HG03039 (cell line): Measurements from ENCODE around the gene RGL3.
A peak's percentile ranks its signal among the peaks of the same experiment; 100 is the strongest.
"Not testable (repeated sequence)": the region's sequence is repeated elsewhere in the genome, so short reads cannot be mapped to it uniquely, and the experiment has no call there.

Source experiments
- ATAC-seq: cut with Tn5 transposase; IDR thresholded peaks from one replicate; pipeline ENCODE4 v1.9.1; 2021; ENCODE audit warnings: mild to moderate bottlenecking, moderate library complexity; ENCODE audit not compliant: unreplicated experiment

RGL3 gene

DNA sequence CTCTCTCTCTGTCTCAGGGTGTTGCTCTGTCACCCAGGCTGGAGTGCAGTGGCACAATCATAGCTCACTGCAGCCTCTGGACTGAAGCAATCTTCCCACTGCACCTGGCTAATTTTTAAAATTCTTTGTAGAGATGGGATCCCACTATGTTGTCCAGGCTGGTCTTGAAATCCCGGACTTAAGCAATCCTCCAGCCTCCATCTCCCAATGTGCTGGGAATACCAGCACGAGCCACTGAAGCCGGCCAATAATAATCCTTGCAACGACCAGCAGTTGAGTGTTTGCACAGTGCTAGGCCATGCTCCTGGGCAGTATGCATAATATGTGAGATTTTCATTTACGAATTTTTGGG lies 34.4 kb downstream of the RGL3 start:
- ATAC-seq: no peak

DNA sequence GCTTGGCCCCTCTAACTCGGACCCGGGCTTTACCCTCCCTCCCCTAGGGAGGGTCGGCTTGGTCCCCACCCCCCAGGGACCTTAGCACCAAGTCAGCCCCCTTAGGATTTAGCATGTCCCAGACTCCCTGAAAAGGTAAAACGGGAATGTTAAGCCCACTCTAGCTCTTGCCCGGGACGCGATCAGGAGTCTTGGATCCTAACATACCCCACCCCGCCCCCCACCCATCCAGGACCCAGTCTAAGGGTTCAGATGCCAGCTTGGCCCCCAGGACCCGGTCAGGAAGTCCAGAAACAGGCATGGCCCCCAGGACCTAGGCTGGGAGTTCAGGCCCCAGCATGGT lies 35.4 kb downstream of the RGL3 start:
- no peak for ATAC-seq

DNA sequence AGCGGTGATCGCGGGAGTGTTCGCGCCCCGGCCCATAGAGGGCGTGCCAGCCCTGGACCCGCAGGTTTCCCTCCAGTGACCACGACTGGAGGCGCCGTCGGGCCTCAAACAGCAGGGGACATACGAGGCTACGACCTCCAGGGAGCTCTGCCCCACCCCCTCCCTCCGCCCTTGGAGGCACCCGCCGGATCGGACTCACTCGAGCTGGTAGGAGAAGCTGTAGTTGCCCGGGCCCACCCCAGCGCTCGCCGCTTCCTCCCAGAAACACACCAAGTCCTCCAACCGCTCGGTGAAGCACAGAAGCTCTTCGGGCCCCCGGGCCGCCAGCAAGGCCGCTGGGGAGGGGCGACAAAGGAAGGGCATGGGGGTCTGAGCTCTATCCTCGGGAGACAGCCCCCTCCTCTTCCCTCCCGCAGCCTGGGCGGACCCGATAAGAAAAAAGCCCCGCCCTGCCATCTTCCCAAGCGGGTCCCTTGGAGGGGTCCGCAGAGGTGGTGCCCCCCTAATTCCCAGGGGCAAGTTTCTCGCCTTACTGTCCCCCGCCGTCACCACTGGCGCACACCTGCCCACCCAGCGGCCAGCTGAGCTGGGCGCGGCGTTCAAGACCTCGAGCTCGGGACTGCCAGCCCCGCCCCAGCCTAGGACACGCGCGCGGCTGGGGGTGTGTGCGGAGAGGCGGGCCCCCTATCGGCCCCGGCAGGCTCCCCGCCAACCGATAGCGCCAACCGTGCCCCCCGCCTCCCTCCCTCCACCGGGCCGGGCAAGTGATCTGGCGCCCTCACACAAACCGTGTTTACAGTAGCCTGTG lies 36.0 kb downstream of the RGL3 start:
- no peak for ATAC-seq

DNA sequence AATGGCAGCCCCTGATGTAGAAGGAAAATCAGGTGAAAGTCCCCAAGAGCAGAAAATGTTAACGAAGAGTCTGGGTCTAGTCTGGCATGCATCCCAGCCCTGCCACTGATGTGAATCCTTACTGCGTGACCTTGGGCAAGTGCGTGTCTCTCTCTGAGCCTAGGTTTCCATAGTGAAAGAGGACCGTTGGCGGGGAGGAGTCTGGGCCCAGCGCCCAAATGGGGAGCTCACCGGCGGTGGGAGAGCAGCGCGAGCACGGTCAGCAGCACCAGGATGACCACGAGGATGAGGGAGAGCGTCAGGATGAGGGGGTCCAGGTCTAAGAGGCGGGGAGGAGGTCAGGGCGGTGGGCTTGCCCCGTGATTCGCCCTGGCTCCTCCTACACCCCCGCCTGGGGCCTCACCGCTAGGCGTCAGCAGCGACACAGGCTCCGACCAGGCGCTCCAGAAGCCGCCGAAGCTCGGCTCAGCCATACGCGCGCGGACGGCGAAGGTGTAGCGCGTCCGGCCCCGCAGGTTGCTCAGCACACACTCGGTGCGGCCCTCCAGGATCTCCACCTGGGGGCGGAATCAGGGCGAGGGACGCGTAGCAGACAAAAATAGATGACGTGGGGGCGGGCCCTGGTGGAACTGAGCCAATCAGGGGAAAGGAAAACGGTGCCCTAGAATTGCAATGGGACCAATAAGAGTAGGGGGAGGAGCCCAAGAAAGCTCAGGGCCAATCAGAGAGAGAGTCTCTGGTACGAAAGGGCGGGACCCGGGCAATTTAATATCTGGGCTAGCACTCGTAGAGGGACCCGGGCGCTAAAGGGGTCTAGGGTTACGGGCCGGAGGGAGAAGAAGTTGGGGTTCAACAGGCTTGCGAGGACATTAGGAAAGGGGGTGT lies 38.2 kb downstream of the RGL3 start:
- peak; percentile 62 for ATAC-seq

DNA sequence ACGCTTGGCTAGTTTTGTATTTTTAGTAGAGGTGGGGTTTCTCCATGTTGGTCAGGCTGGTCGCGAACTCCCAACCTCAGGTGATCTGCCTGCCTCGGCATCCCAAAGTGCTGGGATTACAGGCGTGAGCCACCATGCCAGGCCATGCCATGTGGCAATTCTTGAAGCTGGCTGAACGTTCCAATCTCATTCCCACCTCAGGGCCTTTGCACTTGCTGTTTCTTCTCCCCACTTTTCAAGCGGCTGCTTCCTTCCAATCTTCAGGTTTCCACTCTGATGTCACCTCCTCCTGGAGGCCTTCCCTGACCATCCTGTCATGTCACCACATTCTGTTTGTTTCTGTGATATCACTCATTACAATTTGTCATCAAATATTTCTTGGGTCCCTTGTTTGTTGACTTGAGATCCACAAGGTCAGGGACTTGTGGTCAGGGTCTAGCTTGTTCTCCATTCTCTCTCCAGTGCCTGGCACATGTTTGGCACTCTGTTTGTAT lies 39.2 kb downstream of the RGL3 start:
- no peak for ATAC-seq

DNA sequence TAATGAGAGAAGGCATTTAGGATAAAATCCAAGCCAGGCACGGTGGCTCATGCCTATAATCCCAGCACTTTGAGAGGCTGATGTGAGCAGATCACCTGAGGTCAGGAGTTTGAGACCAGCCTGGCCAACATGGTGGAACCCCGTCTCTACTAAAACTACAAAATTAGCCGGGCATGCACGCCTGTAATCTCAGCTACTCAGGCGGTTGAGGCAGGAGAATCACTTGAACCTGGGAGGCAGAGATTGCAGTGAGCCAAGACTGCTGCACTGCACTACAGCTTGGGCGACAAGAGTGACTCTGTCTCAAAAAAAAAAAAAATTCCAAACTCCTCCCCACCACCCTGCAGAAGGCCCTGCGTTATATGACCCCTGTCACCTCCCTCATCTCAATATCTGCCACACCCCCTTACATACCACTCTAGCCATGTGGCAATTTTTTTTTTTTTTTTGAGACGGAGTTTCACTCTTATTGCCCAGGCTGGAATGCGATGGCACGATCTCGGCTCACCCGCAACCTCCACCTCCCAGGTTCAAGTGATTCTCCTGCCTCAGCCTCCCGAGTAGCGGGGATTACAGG lies 39.8 kb downstream of the RGL3 start:
- not testable (repeated sequence) for ATAC-seq

DNA sequence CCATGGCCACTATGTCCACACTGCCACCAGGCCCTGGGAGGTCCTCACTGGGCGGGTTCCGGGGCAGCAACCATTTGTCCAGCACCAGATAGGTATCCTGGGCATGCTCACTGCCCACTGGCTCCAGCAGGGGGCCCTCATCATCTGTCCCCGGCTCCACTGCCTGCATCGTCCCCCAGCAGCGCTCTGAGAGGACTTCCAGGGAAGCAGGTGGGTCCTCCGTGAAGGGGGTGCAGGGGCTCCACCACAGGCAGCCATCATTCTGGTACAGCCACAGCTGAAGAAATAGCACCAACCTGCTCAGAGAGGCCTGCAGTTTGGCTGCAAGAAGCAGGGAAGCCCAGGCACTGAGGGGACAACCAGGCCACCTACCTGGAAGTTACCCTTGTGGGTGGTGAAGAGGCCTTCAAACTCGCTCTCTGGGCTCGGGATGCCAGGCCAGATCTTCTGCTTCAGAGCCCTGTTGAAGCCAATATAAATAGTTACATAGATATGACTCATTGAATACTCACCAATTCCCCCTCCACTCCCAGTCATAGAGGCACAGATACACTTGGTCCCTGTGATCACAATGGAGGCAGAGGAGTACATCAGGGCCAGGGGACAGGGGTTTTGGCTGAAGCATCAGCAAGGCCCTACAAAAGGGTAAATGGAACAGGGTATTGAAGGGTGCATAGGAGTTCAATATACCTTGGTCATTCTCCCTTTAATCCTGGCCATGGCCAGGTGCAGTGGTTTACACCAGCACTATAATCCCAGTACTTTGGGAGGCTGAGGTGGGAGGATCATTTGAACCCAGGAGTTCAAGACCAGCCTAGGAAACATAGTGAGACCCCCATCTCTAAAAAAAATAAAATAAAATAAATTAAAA lies 40.6 kb downstream of the RGL3 start:
- no peak for ATAC-seq

DNA sequence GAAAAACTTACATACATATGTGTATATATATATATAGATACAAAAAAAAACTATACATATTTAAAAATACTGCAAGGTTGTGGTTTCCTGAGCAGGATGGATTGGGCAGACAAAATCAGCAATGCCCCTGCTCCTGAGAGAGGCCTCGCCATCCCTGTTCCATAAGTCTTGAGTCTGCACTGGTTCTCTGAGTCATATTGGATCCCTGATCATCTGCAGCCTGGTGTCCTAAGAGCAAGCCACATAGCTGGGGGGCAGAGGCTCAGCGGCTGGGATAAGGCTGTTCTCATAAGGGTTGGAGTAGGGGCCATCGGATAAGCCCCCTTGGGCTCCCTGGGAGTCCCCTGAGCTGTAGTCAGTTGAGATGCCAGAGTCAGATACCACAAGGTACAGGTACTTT lies 41.4 kb downstream of the RGL3 start:
- ATAC-seq: no peak

DNA sequence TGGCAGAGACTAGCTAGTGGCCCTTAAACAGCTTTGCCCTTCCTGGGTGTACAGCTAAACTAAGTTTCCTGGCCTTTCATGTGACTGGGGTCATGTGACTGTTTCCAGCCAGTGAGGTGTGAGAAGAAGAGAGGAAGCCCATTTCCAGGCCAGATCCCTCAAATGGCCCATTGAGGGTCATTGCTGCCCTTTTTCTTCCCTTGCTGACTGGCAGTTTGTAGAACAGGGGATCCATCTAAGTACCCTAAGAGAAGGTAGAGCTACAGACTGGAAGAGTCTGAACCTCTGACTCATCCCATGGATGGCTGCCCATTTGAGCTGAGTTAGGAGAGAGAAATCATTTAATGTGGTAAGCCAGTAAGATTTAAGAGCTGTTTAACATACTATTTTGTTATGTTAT lies 41.9 kb downstream of the RGL3 start:
- ATAC-seq: no peak

DNA sequence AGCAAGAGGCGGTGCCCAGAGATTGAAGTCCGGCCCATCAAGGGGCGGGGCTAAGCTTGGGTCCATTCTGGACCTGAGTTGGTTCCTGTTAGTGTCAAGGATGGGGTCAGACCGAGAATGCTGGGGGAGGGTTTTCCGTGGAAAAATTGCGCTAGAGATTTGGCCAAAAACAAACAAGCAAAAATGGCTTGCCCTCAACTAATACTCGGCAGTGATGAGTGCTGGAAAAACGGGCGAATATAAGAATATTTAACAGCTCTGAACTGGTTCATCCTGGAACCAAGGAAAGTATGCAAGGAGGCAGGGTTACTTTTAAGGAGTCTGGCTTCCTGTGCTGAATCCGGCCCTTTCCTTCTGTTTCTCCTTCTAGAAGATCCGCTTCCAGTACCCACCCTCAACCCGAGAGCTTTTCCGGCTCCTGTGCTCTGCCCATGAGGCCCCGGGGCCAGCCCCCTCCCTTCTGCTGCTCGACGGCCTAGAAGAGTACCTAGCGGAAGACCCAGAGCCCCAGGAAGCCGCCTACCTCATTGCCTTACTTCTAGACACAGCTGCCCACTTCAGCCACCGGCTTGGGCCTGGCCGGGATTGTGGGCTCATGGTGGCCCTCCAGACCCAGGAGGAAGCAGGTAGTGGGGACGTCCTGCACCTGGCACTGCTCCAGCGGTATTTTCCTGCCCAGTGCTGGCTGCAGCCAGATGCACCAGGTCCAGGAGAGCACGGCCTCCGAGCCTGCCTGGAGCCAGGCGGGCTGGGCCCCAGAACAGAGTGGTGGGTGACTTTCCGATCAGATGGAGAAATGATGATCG lies 43.8 kb downstream of the RGL3 start:
- ATAC-seq: no peak

DNA sequence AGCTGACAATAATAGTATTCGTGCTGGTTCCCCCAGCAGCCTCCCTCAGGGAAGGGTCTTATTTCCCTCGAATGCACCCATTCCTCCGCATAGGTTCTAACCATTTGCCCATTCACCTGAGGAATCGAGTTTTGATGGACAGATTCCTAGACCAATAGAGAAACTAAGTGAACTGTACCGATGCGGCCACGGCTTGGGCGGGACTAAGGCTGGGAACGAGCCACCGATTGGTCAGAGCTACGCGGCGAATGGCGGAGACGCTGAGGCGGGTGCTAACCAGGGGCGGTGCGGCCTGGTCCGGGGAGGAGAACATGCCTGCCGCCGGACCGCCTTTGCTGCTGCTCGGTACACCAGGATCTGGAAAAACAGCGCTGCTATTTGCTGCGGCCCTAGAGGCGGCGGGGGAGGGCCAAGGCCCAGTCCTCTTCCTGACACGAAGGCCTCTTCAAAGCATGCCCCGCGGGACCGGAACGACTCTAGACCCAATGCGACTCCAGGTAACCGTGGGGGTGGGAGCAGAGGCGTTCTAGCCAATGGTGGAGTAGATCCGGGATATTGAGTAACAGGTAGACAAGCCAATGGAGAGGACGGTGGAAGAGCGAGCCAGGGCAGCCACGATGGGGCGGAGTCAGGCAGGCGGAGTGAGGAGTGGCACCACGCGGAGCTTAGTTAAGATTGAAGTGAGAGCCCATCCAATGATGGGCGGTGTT lies 44.5 kb downstream of the RGL3 start, which contains the start of gene SWSAP1:
Gene SWSAP1 (plus strand): TSS at position 234 of the 710 bp plus-strand sequence. CDS start 15 bp downstream, at position 249.
- ATAC-seq: peak; percentile 88

DNA sequence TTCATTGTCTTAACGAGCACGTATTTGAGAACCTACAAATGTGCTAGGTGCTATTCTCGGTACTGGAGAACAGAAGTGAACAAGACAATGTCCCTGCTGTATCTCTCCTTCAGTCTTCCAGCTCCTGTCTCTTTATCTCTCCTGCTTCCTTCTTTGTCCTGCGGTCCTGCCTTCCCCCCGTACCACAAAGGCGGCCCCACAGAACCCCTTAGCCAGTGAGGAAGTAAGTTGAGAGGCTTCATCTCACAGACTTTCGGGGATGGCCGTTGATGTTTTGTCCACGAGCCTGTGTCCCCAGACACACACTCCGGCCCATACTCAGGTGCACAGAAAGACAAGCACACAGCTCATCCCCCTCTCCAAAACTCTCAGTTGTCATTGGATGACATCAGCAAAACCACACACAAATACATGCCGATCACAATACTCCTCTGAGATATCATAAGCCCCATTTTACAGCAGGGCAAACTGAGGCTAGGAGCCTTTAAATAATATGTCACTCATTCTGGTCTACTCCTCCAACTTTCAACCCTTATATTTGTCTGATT lies 45.2 kb downstream of the RGL3 start:
- no peak for ATAC-seq

DNA sequence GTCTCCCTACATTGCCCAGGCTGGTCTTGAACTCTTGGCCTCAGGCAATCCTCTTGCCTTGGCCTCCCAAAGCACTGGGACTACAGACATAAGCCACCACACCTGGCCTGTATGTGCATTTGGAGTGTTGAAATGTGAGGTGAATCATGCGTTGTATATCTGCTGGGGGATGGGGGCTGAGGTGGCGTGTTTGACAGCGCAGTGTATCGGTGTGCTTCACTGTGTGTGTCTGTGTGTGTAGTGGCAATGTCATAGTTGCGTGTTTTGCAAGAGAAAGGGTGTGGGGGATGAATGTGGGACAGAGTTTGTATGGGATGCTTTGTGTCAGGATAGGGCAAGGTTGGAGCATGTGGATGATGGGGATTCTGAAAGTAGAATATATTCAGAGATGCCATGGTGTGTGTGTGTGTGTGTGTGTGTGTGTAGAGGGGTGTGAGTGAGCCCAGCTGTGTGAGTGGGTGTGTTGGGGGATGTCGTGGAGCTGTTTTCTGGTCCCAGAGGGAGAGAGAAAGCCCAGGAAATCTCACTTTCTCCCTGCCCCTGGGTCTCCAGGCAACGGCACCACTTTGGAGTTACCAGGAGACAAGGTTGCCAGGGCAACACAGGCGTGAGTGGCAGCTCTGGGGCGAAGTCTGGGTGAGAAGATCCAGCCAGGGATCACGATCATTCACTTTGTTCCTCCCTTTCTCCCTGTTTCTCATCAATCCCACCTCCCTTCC lies 45.8 kb downstream of the RGL3 start:
- ATAC-seq: no peak

DNA sequence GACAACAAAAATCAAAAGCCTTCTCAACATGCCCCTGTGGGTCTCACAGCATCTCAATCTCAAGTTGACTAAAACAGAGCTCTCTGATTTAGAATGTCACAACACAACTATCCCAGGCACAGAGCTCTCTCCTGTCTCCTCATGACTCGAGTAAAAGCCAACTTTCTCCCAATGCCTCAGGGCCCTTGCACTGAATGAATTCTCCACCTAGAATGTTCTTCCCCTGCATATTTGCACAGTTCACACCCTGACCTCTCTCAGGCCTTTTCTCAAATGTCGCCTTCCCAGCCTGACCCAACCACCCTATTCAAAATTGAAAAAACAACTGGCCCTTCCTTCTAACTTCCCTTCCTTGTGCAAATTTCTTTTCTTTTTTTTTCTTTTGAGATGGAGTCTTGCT lies 48.4 kb downstream of the RGL3 start:
- ATAC-seq: no peak

DNA sequence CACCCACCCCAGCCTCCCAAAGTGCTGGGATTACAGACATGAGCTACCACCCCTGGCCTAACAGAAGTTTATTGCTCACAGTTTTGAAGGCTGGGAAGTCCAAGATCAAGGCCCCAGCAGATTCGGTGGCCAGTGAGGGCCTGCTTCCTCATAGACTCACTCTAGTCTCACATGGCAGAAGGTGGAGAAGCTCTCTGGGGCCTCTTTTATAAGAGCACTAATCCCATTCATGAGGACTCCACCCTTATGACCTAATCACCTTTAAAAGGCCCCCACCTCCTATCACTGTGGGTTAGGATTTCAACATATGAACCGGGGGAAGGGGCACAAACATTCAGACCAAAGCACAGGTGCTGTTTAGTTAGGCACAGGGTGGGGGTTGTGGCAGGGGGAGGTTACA lies 51.6 kb downstream of the RGL3 start:
- ATAC-seq: no peak

DNA sequence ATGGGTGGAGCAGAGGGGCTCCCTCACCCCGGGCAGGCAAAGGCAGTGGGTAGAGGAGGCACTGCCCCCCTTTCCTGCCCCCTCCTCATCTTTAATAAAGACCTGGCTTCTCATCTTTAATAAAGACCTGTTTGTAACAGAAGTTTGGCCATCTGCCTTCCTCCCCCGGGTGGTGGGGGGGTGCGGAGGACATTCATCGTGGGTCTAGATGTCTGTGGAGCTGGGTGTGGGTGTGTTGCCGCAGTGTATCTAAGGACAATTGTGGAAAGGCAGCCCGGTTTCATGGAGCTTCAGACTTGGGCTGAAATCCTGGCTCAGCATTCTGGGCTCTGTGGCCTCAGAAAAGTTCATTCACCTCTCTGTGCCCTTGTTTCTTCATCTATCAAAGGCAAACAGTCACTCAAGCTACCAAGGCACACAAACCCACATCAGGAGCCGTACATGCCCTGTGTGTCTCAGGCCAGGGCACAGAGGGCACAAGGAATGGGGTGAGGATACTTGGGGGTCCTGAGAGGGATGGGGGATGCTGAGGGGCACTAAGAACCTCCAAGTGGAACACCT lies 53.5 kb downstream of the RGL3 start:
- no peak for ATAC-seq

DNA sequence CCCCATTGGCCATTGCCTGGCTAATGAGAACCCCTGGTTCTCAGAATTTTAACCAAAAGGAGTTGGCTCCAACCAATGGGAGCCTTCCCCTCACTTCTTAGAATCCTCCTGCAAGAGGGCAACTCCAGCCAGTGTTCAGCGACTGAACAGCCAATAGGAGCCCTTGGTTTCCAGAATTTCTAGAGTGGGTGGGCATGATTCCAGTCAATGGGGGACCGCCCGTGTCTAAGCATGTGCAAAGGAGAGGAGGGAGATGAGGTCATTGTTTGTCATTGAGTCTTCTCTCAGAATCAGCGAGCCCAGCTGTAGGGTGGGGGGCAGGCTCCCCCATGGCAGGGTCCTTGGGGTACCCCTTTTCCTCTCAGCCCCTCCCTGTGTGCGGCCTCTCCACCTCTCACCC lies 54.2 kb downstream of the RGL3 start:
- ATAC-seq: no peak

DNA sequence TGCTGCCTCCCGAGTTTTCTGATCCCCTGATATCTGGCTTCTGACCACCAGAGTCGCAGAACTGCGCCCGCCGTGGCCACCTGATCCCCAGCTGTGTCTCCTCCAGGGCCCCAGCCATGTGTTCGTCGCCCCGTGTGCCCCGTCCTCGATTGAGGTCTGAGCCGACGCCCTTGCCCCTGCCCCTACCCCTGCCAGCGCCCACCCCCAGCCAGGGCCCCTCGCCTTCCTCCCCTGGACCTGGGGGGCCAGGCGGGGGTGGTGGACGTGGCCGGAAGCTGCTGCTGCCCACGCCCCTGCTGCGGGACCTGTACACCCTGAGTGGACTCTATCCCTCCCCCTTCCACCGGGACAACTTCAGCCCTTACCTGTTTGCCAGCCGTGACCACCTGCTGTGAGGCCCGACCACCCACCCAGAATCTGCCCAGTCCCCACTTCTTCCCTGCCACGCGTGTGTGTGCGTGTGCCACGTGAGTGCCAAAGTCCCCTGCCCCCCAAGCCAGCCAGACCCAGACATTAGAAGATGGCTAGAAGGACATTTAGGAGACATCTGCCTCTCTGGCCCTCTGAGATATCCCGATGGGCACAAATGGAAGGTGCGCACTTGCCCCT lies 54.7 kb downstream of the RGL3 start:
- no peak for ATAC-seq
